HG03135 (cell line): Measurements from ENCODE around the gene ANO8.
"Not testable (repeated sequence)": the region's sequence is repeated elsewhere in the genome, so short reads cannot be mapped to it uniquely, and the experiment has no call there.

Source experiments
- ATAC-seq: cut with Tn5 transposase; IDR thresholded peaks from one replicate; pipeline ENCODE4 v1.9.1; 2021; ENCODE audit warnings: mild to moderate bottlenecking, moderate library complexity; ENCODE audit not compliant: unreplicated experiment

ANO8 gene

GRCh38 chr19:17294051-17294891, 40.4 kb downstream of the ANO8 start:
- no peak for ATAC-seq

DNA sequence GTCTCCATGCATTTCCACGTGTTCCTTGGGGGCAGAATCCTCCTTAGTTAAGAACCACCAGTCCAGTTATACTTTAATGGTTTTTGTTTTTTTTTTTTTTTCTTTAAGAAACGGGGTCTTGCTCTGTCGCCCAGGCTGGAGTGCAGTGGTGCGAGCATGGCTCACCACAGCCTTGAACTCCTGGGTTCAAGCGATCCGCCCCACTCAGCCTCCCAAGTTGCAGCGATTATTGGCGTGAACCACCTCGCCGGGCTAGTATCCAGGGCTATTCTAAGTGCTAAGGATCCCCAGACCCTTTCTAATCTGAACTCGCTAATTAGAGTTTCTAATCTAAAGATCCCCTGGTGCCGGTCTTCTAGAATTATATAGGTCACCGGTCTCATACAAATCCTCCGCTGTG, 41.0 kb downstream of the ANO8 start:
- no peak for ATAC-seq

- ATAC-seq, result peak; percentile 77
These were observed 42.2 kb downstream of the ANO8 start for GRCh38 chr19:17292301-17293074.

- no peak for ATAC-seq
These were observed 45.2 kb downstream of the ANO8 start for GRCh38 chr19:17289489-17289888.

- ATAC-seq, result no peak
These were observed 47.9 kb downstream of the ANO8 start for GRCh38 chr19:17286752-17287151.

- ATAC-seq, result no peak
These were observed 48.4 kb downstream of the ANO8 start for GRCh38 chr19:17286263-17286662.

GRCh38 chr19:17285415-17286135, 49.1 kb downstream of the ANO8 start:
- ATAC-seq, result no peak

DNA sequence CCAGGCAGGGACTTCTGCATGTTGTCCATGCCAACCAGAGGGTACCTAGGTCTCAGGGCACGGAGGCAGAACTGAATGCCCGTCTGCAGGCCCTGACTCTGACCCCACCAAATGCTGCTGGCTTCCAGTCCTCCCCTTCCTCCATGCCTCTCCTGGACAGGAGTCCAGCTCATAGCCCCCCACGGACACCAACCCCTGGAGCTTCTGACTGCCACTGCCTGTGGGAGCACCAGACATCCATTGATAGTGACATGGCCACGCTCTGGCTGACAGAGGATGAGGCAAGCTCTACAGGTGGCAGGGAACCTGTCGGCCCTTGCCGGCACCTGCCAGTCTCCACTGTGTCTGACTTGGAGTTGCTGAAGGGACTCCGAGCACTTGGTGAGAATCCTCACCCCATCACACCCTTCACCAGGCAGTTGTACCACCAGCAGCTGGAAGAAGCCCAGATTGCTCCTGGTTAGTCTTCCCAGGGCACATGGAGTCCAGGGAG, 51.1 kb downstream of the ANO8 start:
- ATAC-seq, result no peak

DNA sequence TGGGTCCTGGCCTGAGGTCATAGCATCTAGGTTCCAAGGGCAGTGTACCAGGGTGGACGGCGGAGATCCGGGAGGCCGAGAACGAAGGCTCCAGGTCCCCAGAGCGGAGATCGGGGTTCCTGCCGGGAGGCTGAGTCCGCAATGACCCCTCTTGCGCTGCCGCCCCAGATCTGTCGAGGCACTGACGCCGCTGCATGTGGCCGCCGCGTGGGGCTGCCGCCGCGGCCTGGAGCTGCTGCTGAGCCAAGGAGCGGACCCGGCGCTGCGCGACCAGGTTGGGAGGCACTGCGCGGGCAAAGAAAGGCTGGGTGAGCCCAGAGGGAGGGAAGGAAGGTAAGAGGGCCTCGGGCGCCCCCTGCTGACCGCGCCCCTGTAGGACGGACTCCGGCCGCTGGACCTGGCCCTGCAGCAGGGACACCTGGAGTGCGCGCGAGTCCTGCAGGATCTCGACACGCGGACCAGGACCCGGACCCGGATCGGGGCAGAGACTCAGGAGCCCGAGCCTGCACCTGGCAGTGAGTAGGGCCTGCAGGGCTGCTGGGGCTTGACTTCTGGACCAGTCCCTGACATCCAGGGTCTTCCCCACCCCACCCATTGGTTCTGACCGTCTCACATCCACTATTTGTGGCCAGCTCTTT, 52.0 kb downstream of the ANO8 start:
- peak; percentile 68 for ATAC-seq

DNA sequence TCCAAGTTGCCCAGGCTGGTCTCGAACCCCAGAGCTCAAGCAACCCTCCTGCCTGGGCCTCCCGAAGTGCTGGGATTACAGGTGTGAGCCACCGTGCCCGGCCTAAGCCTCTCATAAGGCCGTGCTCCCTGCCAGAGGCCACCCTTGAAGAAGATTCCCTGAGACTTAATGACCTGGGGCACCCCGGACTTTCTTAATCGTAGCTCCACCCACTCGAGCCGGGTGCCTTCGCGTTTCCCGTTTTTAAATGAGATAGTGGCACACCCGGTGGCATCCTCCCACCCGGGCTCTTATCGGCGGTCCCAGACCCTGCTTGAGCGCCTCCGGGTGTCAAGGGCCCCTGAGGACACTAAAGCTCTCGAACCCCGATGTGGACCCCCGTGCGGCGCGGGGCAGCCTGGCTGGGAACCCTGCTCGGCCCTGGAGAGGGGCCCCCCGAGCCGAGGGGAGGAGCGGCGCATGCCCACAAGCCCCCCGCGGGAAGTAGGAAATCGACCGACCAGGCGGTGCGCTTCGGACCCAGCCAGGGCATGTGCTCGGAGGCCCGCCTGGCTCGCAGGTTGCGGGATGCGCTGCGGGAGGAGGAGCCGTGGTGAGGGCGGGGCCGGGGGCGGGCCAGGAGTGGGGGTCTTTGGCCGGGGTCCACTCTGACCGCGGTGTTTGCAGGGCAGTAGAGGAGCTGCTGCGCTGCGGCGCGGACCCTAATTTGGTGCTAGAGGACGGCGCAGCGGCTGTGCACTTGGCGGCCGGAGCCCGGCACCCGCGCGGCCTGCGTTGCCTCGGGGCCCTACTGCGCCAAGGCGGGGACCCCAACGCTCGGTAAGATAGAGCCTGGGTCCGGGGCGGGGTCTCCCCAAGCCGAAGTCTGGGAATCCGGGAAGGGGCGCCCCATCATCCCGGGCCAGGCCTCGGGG, 53.0 kb downstream of the ANO8 start, which contains the start of gene ANKLE1:
ANKLE1 (plus strand) TSS at position 511 of the 914 bp plus-strand sequence; CDS start at position 531, 20 bp downstream.
- no peak for ATAC-seq

DNA sequence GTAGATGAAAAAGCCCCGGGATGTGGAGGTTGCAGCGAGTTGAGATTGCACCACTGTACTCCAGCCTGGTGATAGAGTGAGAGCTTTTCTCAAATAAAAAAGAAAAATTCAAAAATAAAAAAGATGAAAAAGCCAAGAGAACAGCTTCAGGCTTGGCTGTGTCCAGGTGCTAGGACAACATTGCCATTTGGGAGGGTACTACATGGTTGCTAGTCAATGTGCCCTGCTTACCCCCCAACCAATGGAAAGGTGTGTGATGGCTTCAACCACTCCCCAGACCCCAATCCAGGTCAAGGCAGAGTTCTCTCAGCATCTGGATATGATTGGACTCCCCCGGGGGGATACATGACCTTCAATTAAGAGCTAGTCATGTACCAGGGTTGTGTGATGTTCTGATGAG, 55.2 kb downstream of the ANO8 start:
- ATAC-seq, result no peak

- no peak for ATAC-seq
These were observed 59.0 kb downstream of the ANO8 start for GRCh38 chr19:17275441-17276175.

DNA sequence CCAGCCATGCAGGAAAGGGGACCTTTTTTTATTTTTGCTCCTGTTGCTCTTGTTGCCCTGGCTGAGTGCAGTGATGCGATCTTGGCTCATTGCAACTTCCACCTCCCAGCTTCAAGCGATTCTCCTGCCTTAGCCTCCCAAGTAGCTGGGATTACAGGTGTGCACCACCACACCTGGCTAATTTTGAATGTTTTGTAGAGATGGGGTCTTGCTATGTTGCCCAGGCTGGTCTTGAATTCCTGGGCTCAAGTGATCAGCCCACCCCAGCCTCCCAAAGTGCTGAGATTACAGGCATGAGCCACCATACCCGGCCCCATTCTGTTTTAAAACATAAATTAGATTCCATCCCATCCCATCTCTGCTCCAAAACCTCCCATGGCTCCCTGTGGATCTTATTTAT, 59.8 kb downstream of the ANO8 start:
- not testable (repeated sequence) for ATAC-seq
